ENCODE results near the gene OTOF. TPM values are rescaled to one million over a fixed set of nuclear protein-coding genes. Genes with fewer than 3 reads are reported as not detected.

The OTOF gene
- polyA plus RNA-seq, 1 of the 3 experiments (the other 2 are of a cell fraction): not detected

GRCh38 chr2:26520148-26520449 is 42.2 kb upstream of the OTOF start (continued):
- TF ChIP-seq CHD2 (IDR thresholded peaks at IDR 0.05; ENCODE audit: low read length, partially characterized antibody) (no peak), RFX5 (IDR thresholded peaks at IDR 0.05; ENCODE audit: low read length) (no peak), CTCF (IDR thresholded peaks at IDR 0.05) (no peak), GABPA (IDR thresholded peaks at IDR 0.05; ENCODE audit: low read depth) (no peak)

GRCh38 chr2:26519396-26520147 is 41.6 kb upstream of the OTOF start:
- POLR2A ChIA-PET: interaction anchor here (0.5 to 0.6 kb wide), 2 partner anchors 36 to 61 kb away, joined by 3 read pairs; no protein-coding TSS in a partner anchor
- no peak for TF ChIP-seq NFIC (IDR thresholded peaks at IDR 0.05; ENCODE audit: borderline replicate concordance)
- no peak for TF ChIP-seq FOSL2 (IDR thresholded peaks at IDR 0.05; ENCODE audit: borderline replicate concordance, low read depth)
- no peak for TF ChIP-seq ELF1 (IDR thresholded peaks at IDR 0.05)
- no peak for TF ChIP-seq RXRA (IDR thresholded peaks at IDR 0.05; ENCODE audit: borderline replicate concordance, low read depth)
- no peak for TF ChIP-seq IRF3 (IDR thresholded peaks at IDR 0.05; ENCODE audit: low read depth, low read length)
- TF ChIP-seq EZH2phosphoT487 (IDR thresholded peaks at IDR 0.05; ENCODE audit: borderline replicate concordance, low read depth): no peak
- TF ChIP-seq FOXM1 (IDR thresholded peaks at IDR 0.05; ENCODE audit: low read depth): no peak
- no peak for TF ChIP-seq CHD2 (IDR thresholded peaks at IDR 0.05; ENCODE audit: low read length, partially characterized antibody)
- TF ChIP-seq SMC3 (IDR thresholded peaks at IDR 0.05; ENCODE audit: low read depth, low read length): no peak
- no peak for TF ChIP-seq USF1 (IDR thresholded peaks at IDR 0.05; ENCODE audit: borderline replicate concordance, low read depth)
- no peak for TF ChIP-seq FOXJ3 (CRISPR knock-in tag; IDR thresholded peaks at IDR 0.05)
- TF ChIP-seq NRF1 (IDR thresholded peaks at IDR 0.05; ENCODE audit: low read depth, low read length): no peak
- no peak for TF ChIP-seq GABPA (IDR thresholded peaks at IDR 0.05; ENCODE audit: low read depth)
- no peak for TF ChIP-seq RFX5 (IDR thresholded peaks at IDR 0.05; ENCODE audit: low read length)
- TF ChIP-seq RCOR1 (IDR thresholded peaks at IDR 0.05; ENCODE audit: low read length): no peak
- TF ChIP-seq TEAD4 (IDR thresholded peaks at IDR 0.05; ENCODE audit: borderline replicate concordance, insufficient read depth): no peak
- H3K4me2 ChIP-seq: no peak overlapping the region
- 56% methylated on average over 7 of the region's 8 CpGs for WGBS (ENCODE audit: low lambda C conversion rate)
- H3K4me1 ChIP-seq (ENCODE audit: control insufficient read depth in 1 of 2, insufficient read depth in 2 of 2, low read depth in 1 of 2, low read length in 1 of 2): peaks cover 6 to 7% of the 10 kb centered on the region in 2 experiments; a peak in 2 of 4 replicates
- H3K27ac ChIP-seq (ENCODE audit: low read depth in 2 of 2, low read length in 1 of 2): no peak overlapping the region
- no peaks in the 10 kb centered on the region for H3F3A ChIP-seq (replicated peaks; ENCODE audit: insufficient read depth)
- H3K9ac ChIP-seq: no peak overlapping the region
- CTCF ChIA-PET: interaction anchor here (1.1 to 4.9 kb wide), 6 partner anchors 10 to 86 kb away, joined by 3 to 21 read pairs (median 10); a partner anchor contains a TSS
- no peak overlapping the region for H3K4me3 ChIP-seq (ENCODE audit: low read depth in 2 of 2, low read length in 1 of 2)
- DNase-seq: no peak
- H4K20me1 ChIP-seq (ENCODE audit: insufficient read depth): no peaks in the 10 kb centered on the region
- H3K9me2 ChIP-seq: no peaks in the 10 kb centered on the region
- H3K27me3 ChIP-seq (ENCODE audit: insufficient read depth): peaks cover 16% of the 10 kb centered on the region
- H2AFZ ChIP-seq (ENCODE audit: low read depth): no peak overlapping the region
- no peaks in the 10 kb centered on the region for H3K9me3 ChIP-seq
- no peaks in the 10 kb centered on the region for H3K79me2 ChIP-seq (ENCODE audit: insufficient read depth)
- no peaks in the 10 kb centered on the region for H3K36me3 ChIP-seq (replicated peaks in 1 of 2; ENCODE audit: control insufficient read depth in 1 of 2, insufficient read depth in 2 of 2, low read length in 1 of 2)

Measured in SK-N-SH (cell line).